GM18868 (cell line): ENCODE results near the gene RAD51B.

Experiments
- ATAC-seq: cut with Tn5 transposase; IDR thresholded peaks from one replicate; pipeline ENCODE4 v1.9.1; 2021; ENCODE audit warnings: mild to moderate bottlenecking, moderate library complexity; ENCODE audit not compliant: unreplicated experiment

The RAD51B gene

DNA sequence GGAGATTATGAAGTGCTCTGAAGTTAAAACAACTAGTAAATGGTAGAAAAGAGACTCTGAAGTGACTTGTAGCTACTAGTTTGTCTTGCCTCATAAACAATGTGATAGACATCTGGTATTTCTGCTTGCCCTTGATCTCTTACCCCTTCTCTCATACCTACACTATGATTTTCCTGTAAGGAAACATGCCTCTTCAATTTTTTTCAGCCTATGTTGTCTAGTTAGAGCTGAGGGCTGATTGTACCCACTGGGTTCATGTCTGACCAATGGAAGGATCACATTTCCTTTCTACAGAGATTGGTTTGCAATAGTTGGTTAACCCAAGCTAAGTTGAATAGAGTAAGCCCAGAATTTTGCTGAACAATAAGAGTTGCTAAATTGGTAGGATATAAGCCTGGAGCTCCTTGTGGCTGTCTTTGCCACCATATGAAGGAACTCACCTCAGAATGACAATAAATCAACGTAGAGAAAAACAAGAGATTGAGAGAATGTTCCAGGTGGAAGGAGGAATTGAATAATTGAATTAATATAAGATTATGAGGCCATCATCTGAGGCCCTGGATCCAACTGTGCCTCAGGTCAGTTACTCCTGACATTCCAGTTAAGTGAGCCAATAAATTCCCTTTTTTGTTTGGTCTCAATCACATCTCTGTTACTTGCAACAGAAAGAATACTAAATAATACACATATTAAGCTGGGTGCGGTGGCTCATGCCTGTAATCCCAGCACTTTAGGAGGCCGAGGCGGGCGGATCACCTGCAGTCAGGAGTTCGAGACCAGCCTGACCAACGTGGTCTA is 626.9 kb downstream of the RAD51B start:
- ATAC-seq = no peak

GRCh38 chr14:68447581-68448251 is 628.1 kb downstream of the RAD51B start:
- ATAC-seq = no peak

DNA sequence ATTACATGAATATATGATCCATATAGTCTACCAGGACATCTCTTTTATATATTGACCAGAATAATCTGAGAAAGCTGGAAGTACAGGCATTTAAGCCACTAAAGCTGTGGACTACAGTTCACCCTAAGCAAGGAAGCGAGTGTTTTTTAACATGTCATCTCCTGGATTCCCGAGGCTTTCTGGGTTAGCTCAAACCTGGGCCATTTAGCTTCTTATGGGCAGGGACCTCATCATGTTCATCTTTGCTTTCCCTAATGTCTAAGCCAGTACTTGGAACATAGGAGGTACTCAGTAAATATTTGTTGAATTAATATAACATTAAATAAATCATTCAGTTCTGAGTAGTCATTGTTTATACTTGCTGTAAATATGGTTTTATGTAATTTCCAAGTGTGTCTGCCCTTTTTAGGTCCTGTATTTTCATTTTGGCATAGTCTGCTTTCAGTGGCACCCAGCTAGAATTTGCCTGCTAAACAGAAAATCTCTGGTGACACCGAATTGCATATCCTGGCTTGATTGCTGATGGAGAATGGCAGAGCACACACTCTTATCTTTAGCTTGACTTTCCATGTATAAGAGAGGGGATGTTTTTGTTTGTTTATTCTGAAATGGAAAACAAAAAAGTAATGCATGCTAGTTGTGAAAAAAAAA is 628.8 kb downstream of the RAD51B start:
- no peak for ATAC-seq

DNA sequence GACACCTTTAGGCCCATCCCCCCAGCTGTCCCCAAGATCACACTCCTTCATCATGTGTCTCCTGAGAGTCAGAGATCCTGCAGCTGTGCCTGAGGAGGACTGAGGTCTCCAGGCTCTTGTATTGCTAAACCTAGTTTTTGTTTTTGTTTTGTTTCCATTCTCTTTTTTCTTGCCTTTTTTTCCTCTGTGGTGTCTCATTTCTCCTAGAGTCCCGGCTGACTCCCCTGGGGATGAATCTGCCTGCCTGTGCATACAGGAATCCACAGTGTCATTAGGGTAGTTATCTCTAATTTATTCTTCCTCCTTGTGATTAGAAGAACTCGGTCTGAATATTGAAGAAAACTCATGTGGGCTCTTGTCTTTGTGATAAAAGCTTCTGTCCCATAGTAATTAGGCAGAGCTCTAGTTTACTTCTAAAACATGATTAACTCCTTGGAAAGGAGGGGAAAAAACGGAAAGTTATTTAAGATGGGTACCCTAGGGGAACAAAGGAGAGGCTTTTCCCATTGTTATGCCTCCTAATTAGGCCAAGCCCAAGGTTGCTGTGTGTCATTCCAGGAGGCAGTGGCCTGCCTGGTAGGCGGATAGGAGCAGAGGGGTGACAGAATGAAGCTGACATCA is 630.1 kb downstream of the RAD51B start:
- no peak for ATAC-seq

DNA sequence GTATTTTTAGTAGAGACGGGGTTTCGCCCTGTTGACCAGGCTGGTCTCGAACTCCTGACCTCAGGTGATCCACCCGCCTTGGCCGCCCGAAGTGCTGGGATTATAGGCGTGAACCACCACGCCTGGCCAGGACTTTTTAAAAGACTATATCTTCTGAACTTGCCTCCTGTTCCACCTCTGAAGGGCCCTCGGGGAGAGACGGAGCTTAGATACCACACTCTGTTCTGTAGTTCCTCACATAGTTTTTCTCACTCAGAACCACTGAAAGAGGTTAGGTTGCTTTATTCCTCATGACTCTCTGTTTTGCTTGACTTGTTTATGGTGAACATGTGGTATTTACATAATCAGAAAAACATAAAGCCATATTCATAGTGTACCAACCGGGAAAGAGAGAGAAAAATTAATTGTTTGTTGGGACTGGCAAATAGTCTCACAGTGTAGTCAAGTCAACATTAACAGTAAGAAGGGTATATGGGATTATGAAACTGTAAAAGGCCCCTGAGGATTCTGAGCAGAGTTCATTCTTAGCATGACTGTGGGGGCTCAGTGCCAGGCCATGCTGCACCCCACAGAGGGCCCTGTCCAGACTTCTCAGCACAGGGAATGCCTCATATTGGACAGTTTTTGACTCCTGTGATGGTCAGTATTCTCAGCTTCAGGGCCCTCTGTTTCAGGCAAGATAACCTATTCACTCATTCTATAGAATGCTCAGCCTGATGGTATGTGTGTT is 631.0 kb downstream of the RAD51B start:
- no peak for ATAC-seq

- no peak for ATAC-seq
Measured at GRCh38 chr14:68451696-68452373, 632.3 kb downstream of the RAD51B start.

- no peak for ATAC-seq
Measured at GRCh38 chr14:68458253-68458652, 638.7 kb downstream of the RAD51B start.

DNA sequence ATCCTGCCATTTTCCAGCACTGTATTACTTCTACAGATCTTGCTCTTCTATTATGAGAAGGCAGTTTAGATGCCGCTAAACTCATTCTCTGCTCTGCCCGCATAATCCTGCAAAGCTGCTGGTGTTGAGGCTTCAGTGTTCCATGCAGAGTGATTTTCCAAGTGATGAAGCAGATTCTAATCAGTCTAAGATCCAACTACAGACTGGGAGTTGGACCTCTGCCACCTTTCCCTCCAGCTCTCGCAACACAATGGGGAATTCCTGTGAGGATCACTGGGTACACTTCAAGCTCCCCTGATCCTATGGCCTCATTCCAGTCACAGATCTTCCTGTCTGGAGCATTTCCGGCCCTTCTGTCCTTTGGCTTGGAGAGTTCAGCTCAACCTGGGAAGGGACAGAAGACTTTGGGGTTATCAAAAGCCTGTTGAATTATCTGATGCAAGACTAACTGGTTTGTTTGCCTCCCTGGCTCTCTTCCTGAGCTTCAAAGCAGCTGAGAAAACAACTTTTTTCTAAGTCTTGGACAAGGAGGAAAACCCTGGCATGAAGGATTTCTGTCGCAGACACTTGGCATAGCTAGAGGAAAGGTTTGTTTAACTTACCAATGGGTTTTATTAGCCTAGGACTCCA is 639.4 kb downstream of the RAD51B start:
- ATAC-seq = no peak

GRCh38 chr14:68459480-68460136 is 640.0 kb downstream of the RAD51B start:
- no peak for ATAC-seq

DNA sequence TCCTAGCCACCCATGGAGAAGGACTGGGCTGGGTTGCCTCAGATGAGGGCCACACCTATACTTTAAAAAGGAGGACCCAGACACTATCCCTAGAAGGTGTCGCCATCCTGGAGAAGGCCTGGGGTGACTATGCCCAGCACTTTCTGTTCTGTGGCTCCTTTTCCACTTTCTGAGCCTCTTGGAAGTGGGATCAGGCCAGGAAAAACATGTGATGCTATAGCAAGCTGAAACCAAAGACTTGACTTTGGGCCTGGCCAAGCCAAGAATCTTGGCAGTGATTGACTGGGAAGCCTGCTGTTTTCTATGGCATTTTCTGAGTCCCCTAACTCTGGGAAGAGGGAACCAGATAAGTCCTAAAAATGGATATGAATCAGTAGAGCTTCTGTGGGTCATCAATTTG is 641.0 kb downstream of the RAD51B start:
- no peak for ATAC-seq

- no peak for ATAC-seq
Measured at GRCh38 chr14:68461086-68461485, 641.5 kb downstream of the RAD51B start.

- ATAC-seq = no peak
Measured at GRCh38 chr14:68462683-68463082, 643.1 kb downstream of the RAD51B start.

- no peak for ATAC-seq
Measured at GRCh38 chr14:68463299-68463698, 643.7 kb downstream of the RAD51B start.

DNA sequence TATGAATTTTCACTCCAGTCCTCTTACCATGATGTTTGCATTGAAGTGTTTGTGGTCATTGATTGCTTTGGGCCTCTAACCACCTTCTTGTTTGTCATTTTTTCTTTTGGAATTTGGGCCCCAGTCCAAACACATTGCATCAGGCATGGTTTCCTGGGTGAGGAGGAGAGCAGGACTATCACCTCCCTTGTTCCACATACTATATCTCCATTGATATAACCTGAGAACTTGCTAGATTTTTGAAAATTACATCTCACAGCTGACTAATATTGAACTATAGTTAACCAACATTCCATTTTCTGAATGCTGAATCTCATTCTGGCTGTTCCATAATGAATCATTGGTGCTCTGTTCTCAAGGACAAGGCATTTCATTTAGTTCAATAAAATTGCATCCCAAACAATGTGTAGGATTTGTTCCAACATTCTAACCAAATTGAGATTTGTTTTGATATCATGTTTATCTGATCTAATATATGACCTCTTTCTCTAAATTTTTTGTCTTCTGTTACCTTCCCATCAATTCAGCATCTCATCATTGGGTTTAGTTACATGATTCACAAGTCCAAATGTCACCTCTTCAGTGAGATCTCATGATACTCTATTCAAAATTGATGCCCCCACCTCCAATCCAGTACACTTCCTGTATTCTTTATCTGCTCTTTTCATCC is 644.3 kb downstream of the RAD51B start:
- no peak for ATAC-seq

- no peak for ATAC-seq
Measured at GRCh38 chr14:68464711-68465110, 645.1 kb downstream of the RAD51B start.

DNA sequence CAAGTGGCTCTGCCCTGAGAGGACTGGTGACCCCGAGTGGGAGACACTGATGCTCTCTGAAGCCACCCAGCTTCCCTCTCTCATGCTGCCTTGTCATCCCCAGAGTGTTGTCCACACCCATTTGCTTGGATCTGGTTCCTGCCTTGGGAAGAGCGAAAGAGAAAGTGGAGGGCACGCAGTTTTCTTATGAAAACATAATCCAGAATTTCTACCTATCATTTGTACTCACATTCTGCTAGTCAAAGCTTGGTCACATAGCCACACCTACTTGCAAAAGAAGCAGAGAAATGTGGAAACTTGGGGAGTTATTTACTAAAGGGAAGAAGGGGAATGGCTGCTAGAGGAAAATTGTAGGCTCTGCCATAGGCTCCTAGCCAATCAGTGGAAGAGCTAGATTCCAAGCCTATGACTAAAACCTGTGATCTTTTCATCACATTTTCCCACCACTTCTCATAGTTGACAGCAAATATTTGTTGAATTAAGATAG is 647.0 kb downstream of the RAD51B start:
- no peak for ATAC-seq

- no peak for ATAC-seq
Measured at GRCh38 chr14:68467425-68467824, 647.8 kb downstream of the RAD51B start.

- peak; percentile 59 for ATAC-seq
Measured at GRCh38 chr14:68468437-68469207, 649.0 kb downstream of the RAD51B start.
